ENCODE measurements around the gene UBASH3B. TPM values are rescaled to one million over a fixed set of nuclear protein-coding genes. Genes with fewer than 3 reads are reported as not detected.
"Not testable (repeated sequence)": the region's sequence is repeated elsewhere in the genome, so short reads cannot be mapped to it uniquely, and the experiment has no call there.

UBASH3B gene
- total RNA-seq, 1 donor from 2014 or later = 6.6 TPM

DNA sequence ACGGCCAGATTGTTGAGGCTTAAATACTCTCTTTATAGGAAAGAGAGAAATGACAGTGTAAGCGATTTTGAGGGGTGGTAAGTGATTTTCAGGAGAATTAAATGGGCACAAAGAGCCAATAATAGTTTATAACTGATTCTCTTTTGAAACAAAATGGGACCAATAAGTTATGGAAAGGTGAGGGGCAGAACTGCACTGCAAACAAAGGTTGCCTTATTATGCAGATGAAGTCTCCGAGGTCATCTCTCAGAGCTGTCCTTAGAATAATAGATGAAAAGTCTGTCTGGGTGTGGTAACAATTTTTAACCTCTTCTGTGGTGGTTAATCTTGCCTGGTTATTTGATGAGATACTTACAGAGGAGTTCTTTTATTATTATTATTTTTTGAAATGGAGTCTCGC is 168.0 kb downstream of the UBASH3B start:
- Mint-ChIP-seq H3K27ac (no peak overlapping the region), H3K9me3 (peaks cover 58% of the 10 kb centered on the region), H3K4me3 (no peak overlapping the region), H3K36me3 (peaks cover 8% of the 10 kb centered on the region), H3K27me3 (ENCODE audit: low read depth) (peaks cover 4% of the 10 kb centered on the region), H3K4me1 (no peaks in the 10 kb centered on the region)
- no peak for DNase-seq (ENCODE audit: low spot score in 2 of 2, unreplicated experiment in 2 of 2)
- TF ChIP-seq, protein P1, sequence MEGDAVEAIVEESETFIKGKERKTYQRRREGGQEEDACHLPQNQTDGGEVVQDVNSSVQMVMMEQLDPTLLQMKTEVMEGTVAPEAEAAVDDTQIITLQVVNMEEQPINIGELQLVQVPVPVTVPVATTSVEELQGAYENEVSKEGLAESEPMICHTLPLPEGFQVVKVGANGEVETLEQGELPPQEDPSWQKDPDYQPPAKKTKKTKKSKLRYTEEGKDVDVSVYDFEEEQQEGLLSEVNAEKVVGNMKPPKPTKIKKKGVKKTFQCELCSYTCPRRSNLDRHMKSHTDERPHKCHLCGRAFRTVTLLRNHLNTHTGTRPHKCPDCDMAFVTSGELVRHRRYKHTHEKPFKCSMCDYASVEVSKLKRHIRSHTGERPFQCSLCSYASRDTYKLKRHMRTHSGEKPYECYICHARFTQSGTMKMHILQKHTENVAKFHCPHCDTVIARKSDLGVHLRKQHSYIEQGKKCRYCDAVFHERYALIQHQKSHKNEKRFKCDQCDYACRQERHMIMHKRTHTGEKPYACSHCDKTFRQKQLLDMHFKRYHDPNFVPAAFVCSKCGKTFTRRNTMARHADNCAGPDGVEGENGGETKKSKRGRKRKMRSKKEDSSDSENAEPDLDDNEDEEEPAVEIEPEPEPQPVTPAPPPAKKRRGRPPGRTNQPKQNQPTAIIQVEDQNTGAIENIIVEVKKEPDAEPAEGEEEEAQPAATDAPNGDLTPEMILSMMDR (IDR thresholded peaks at IDR 0.05; ENCODE audit: unreplicated experiment) = no peak

DNA sequence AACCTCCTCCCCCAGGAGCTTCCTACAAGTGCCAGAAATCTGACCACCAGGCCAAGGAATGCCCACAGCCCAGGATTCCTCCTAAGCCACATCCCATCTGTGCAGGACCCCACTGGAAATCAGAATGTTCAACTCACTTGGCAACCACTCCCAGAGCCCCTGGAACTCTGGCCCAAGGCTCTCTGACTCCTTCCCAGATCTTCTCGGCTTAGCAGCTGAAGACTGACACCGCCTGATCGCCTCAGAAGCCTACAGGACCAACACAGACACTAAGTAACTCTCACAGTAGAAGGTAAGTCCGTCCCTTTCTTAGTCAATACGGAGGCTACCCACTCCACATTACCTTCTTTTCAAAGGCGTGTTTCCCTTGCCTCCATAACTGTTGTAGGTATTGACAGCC is 173.8 kb downstream of the UBASH3B start:
- H3K4me1 Mint-ChIP-seq; H3K4me3 Mint-ChIP-seq; DNase-seq (ENCODE audit: low spot score in 2 of 2, unreplicated experiment in 2 of 2); H3K27ac Mint-ChIP-seq; H3K27me3 Mint-ChIP-seq (ENCODE audit: low read depth); H3K36me3 Mint-ChIP-seq: not testable (repeated sequence)
- peaks cover 22% of the 10 kb centered on the region for H3K9me3 Mint-ChIP-seq

DNA sequence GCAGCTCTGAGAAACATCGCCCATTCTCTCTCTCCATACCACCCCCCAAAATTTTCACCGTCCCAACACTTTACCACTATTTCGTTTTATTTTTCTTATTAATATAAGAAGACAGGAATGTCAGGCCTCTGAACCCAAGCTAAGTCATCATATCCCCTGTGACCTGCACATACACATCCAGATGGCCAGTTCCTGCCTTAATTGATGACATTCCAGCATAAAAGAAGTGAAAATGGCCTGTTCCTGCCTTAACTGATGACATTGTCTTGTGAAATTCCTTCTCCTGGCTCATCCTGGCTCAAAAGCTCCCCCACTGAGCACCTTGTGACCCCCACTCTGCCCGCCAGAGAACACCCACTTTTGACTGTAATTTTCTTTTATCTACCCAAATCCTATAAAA is 176.8 kb downstream of the UBASH3B start:
- not testable (repeated sequence) for H3K4me3 Mint-ChIP-seq; H3K4me1 Mint-ChIP-seq; H3K36me3 Mint-ChIP-seq; H3K27ac Mint-ChIP-seq; H3K27me3 Mint-ChIP-seq (ENCODE audit: low read depth); H3K9me3 Mint-ChIP-seq; DNase-seq (ENCODE audit: low spot score in 2 of 2, unreplicated experiment in 2 of 2)

DNA sequence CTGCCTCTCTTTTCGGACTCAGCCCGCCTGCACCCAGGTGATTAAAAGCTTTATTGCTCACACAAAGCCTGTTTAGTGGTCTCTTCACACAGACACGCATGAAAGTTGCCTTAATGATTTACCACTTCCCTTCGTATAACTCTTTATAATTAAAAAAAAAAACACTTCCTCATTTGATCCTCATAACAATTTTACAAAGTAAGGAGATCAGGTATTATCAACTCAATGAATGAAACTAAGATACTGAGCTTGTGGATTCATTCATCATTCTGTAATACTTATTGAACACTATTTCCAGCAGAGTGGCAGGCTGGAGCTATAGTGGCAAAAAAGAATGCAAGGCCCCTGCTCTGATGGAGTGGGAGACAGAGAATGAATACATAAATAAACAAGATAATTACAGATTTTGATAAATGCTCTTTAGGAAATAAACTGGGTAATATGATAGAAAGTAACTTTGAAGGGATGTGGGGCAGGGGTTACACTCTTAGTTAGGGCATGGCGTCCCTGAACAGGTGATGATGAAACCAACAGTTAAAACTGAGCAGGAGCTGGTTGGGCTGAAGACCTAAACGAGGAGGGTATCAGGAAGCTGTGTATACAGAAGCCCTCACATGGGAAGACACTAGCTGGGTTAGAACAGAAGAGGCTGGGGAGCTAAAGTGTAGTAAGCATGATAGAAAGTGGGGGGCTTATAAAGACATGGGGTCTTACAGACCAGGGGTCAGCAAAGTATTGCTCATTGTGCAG is 177.4 kb downstream of the UBASH3B start:
- H3K36me3 Mint-ChIP-seq = no peaks in the 10 kb centered on the region
- no peaks in the 10 kb centered on the region for H3K9me3 Mint-ChIP-seq
- no peak overlapping the region for H3K27ac Mint-ChIP-seq
- TF ChIP-seq, protein P1 (IDR thresholded peaks at IDR 0.05; ENCODE audit: unreplicated experiment) = no peak
- H3K4me3 Mint-ChIP-seq = no peak overlapping the region
- no peaks in the 10 kb centered on the region for H3K27me3 Mint-ChIP-seq (ENCODE audit: low read depth)
- DNase-seq (ENCODE audit: low spot score in 2 of 2, unreplicated experiment in 2 of 2) = no peak
- peaks cover 9% of the 10 kb centered on the region for H3K4me1 Mint-ChIP-seq

DNA sequence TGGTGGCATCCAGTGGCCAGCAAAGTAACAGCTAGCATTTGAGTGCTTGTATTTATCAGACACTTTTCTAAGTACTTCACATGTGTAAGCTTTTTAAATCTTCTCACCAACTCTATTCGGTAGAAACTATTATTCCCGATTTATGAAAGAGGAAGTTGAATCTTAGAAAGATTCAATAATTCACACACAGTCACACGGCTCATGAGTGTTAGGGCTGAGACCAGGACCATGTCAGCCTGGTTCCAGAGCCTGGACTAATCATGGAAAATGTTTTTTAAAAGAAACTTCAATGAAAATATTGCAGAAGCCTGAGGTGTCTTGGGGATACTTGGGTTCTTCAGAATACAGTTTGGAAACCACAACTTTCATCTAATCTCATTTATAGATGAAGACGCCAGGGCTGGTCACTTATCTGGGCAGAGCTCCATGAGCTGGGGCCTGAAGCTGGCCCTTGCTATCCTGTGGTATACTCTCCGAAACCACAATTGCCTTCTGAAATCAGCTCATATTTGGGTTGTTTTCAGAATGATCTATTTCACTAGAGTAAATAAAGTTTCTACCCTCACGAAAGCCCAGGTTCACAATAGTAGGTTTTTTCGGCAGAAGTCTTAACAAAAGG is 178.4 kb downstream of the UBASH3B start:
- Mint-ChIP-seq H3K36me3 (no peaks in the 10 kb centered on the region), H3K27ac (no peak overlapping the region), H3K4me1 (peaks cover 9% of the 10 kb centered on the region), H3K9me3 (no peaks in the 10 kb centered on the region), H3K4me3 (no peak overlapping the region), H3K27me3 (ENCODE audit: low read depth) (no peaks in the 10 kb centered on the region)
- DNase-seq (ENCODE audit: low spot score in 2 of 2, unreplicated experiment in 2 of 2) = no peak
- TF ChIP-seq, protein P1 (IDR thresholded peaks at IDR 0.05; ENCODE audit: unreplicated experiment) = no peak

DNA sequence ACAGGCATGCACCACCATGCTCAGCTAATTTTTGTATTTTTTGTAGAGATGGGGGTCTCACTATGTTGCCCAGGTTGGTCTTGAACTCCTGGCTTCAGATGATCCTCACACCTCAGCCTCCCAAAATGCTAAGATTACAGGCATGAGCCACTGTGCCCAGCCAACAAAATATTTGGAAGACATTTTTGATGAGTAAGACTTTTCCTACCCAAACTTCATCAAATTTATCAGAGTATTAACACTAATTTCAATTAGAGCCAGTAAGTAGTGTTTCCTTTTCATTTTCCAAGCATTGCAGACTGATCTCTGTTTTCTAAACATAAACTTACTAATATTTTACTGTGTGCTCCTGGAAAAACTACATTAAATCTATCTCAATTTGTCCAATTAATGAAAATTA is 181.4 kb downstream of the UBASH3B start:
- Mint-ChIP-seq H3K4me3 (no peak overlapping the region), H3K27me3 (ENCODE audit: low read depth) (no peaks in the 10 kb centered on the region), H3K36me3 (no peaks in the 10 kb centered on the region), H3K27ac (no peak overlapping the region), H3K9me3 (no peaks in the 10 kb centered on the region), H3K4me1 (peaks cover 9% of the 10 kb centered on the region)
- no peak for DNase-seq (ENCODE audit: low spot score in 2 of 2, unreplicated experiment in 2 of 2)
- TF ChIP-seq, protein P1 (IDR thresholded peaks at IDR 0.05; ENCODE audit: unreplicated experiment) = no peak
